ENCODE measurements around the gene CHST2. TPM values are rescaled to one million over a fixed set of nuclear protein-coding genes. Genes with fewer than 3 reads are reported as not detected.

Gene CHST2
- total RNA-seq, 4 donors from 2014 or later: 2.4 to 22.8 (median 5.3) TPM

DNA sequence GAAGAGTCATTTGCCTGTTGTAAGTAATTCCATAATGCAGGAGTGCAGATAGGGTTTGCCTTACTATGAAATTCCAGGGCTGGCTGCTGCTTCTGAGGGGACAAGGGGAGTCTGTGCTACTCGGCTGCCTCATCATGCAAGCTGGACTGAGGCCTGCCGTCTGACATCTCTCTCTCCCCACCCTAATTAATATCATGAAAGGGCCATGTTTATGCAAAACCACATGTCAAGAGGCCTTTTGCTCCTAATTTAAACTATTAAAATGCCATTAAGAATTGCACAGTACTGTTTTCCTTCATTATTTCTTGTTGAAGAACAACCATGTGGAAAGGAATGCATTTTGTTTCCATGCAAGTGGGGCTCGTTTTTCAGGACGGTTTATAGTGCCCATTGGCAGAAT, 26.3 kb downstream of the CHST2 start:
- no peaks in the 10 kb centered on the region for H3K27me3 ChIP-seq
- no peaks in the 10 kb centered on the region for H3K36me3 ChIP-seq
- no peak overlapping the region for H3K27ac ChIP-seq
- TF ChIP-seq CTCF (IDR thresholded peaks at IDR 0.05) (no peak), EP300 (IDR thresholded peaks at IDR 0.05) (no peak), POLR2A (IDR thresholded peaks at IDR 0.05) (no peak), POLR2AphosphoS5 (IDR thresholded peaks at IDR 0.05) (no peak)
- no peak for DNase-seq (ENCODE audit: low spot score in 2 of 2)
- no peaks in the 10 kb centered on the region for H3K9me3 ChIP-seq
- H3K4me3 ChIP-seq: no peak overlapping the region
- WGBS: 62% methylated on average over 4 of the region's 4 CpGs
- peaks cover 4% of the 10 kb centered on the region for H3K4me1 ChIP-seq

- no peaks in the 10 kb centered on the region for H3K27me3 ChIP-seq
- no peak for DNase-seq (ENCODE audit: low spot score in 2 of 2)
- H3K27ac ChIP-seq: no peak overlapping the region
- 69% methylated on average over 12 of the region's 12 CpGs for WGBS
- no peaks in the 10 kb centered on the region for H3K9me3 ChIP-seq
- peaks cover 4% of the 10 kb centered on the region for H3K4me1 ChIP-seq
- TF ChIP-seq POLR2A (IDR thresholded peaks at IDR 0.05) (no peak), CTCF (IDR thresholded peaks at IDR 0.05) (no peak), POLR2AphosphoS5 (IDR thresholded peaks at IDR 0.05) (no peak), EP300 (IDR thresholded peaks at IDR 0.05) (no peak)
- H3K4me3 ChIP-seq: no peak overlapping the region
- no peaks in the 10 kb centered on the region for H3K36me3 ChIP-seq
Observed at GRCh38 chr3:143146486-143147274, 27.1 kb downstream of the CHST2 start.

- no peaks in the 10 kb centered on the region for H3K36me3 ChIP-seq
- H3K4me1 ChIP-seq: peaks cover 4% of the 10 kb centered on the region
- H3K4me3 ChIP-seq: no peak overlapping the region
- WGBS: 49% methylated on average over 2 of the region's 2 CpGs
- no peak for TF ChIP-seq POLR2AphosphoS5 (IDR thresholded peaks at IDR 0.05)
- TF ChIP-seq POLR2A (IDR thresholded peaks at IDR 0.05): no peak
- no peak for TF ChIP-seq EP300 (IDR thresholded peaks at IDR 0.05)
- TF ChIP-seq CTCF (IDR thresholded peaks at IDR 0.05): no peak
- no peak overlapping the region for H3K27ac ChIP-seq
- DNase-seq (ENCODE audit: low spot score in 2 of 2): no peak
- H3K27me3 ChIP-seq: no peaks in the 10 kb centered on the region
- H3K9me3 ChIP-seq: no peaks in the 10 kb centered on the region
Observed at GRCh38 chr3:143147707-143148106, 28.1 kb downstream of the CHST2 start.

GRCh38 chr3:143150071-143150470, 30.5 kb downstream of the CHST2 start:
- H3K4me1 ChIP-seq: peaks cover 4% of the 10 kb centered on the region
- no peaks in the 10 kb centered on the region for H3K27me3 ChIP-seq
- H3K27ac ChIP-seq: no peak overlapping the region
- no peaks in the 10 kb centered on the region for H3K36me3 ChIP-seq
- TF ChIP-seq CTCF (IDR thresholded peaks at IDR 0.05) (no peak), POLR2AphosphoS5 (IDR thresholded peaks at IDR 0.05) (no peak), EP300 (IDR thresholded peaks at IDR 0.05) (no peak), POLR2A (IDR thresholded peaks at IDR 0.05) (no peak)
- H3K9me3 ChIP-seq: no peaks in the 10 kb centered on the region
- no peak for DNase-seq (ENCODE audit: low spot score in 2 of 2)
- H3K4me3 ChIP-seq: no peak overlapping the region
- WGBS: 94% methylated on average over 3 of the region's 3 CpGs

DNA sequence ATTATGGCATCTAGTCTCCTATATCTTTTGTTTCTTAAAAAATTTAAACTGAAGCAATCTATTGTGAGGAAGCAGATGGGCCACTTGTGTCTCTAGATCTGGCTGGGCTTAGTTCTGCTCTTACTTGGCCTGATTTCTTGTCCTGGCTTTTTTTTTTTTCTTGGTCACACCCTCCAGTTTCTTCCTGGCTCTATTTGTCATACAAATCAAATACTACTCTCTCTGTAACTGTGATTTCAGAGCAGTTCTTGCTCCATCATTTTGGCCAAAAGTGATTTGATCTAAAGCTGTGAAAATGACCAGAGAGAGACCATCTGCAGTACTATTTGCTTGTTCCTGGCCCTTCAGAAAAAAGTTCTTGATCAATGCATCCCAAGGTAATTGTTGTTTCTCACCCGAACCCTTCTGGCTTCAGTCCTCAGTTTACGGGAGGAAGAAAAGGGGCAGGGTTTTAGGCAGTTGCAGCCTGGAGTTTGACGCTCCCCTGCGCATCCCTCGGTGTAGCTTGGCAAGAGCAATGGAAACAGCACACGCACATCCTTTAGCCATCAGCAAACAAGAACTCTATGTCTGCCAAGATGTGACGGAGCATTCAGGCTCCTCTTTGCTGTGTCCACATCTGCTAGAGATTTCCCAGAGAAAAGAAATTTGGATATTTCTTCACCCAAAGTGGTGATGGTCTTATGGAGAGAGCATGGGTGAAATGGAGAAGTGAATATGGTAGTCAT, 31.6 kb downstream of the CHST2 start:
- Histone ChIP-seq H3K27me3 (no peaks in the 10 kb centered on the region), H3K36me3 (no peaks in the 10 kb centered on the region), H3K4me3 (no peak overlapping the region), H3K4me1 (peaks cover 4% of the 10 kb centered on the region), H3K27ac (no peak overlapping the region), H3K9me3 (no peaks in the 10 kb centered on the region)
- 57% methylated on average over 7 of the region's 7 CpGs for WGBS
- no peak for DNase-seq (ENCODE audit: low spot score in 2 of 2)
- TF ChIP-seq CTCF (IDR thresholded peaks at IDR 0.05) (no peak), POLR2AphosphoS5 (IDR thresholded peaks at IDR 0.05) (no peak), EP300 (IDR thresholded peaks at IDR 0.05) (no peak), POLR2A (IDR thresholded peaks at IDR 0.05) (no peak)
